Measurements from ENCODE around the gene ZSCAN5B. TPM values are rescaled to one million over a fixed set of nuclear protein-coding genes. Genes with fewer than 3 reads are reported as not detected.
A peak's percentile ranks its signal among the peaks of the same experiment; 100 is the strongest.

The ZSCAN5B gene
- polyA plus RNA-seq, 1 donor, result not detected

DNA sequence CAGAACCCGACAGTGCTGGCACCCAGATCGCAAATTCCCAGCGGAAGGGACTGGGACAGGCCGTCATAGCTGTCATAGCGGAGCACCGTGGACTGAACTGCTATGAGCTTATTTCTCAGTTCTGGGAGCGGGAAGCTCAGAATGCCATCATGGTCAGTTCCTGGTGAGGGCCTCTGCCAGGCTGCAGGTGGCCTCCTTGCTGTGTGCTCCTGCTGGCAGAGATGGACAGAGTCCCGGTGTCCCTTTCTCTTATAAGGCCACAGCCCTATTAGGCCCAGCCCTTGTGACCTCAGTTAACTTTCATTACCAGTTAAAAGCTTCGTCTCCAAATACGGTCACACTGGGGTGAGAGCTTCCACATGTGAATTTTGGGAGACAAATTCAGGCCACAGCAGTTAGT lies 51.9 kb downstream of the ZSCAN5B start:
- no peak for DNase-seq (ENCODE audit: low read depth)

DNA sequence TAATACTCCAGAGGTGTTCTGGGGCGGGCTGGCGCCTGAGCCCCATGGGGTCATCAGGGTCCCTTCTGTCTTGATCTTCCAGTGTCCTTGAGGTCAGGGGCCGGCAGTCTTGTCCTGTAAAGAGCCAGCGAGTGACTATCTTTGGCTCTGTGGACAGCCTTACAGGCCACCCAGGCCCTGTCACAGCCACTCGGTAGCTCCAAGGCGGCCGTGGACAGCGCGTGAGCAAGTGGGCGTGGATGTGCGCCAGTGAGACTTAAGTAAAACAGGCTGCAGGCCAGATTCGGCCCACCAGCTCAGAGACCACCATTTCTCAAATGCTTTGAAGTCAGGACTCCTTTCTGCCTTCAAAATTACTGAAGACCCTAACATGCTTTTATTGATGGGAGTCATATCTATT lies 52.8 kb downstream of the ZSCAN5B start:
- DNase-seq (ENCODE audit: low read depth), result no peak

DNA sequence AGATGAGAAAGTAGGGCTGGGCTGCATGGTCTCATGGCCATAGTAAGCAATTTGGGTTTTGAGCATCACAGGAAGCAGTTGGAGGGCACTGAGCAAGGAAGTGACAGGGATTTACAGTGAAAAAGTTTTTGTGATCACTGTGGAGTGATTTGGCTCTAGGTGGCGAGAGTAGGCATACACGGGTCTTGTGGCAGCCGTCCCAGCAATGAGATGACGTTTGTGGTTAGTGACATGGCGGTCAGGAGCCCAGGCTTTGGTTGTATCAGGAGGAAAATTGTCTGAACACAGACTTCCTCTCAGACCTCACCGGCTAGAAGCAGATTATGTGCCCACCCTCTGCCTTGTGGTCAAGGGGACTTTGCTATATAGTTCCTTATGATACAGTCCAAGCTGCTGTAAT lies 53.2 kb downstream of the ZSCAN5B start:
- no peak for DNase-seq (ENCODE audit: low read depth)

DNA sequence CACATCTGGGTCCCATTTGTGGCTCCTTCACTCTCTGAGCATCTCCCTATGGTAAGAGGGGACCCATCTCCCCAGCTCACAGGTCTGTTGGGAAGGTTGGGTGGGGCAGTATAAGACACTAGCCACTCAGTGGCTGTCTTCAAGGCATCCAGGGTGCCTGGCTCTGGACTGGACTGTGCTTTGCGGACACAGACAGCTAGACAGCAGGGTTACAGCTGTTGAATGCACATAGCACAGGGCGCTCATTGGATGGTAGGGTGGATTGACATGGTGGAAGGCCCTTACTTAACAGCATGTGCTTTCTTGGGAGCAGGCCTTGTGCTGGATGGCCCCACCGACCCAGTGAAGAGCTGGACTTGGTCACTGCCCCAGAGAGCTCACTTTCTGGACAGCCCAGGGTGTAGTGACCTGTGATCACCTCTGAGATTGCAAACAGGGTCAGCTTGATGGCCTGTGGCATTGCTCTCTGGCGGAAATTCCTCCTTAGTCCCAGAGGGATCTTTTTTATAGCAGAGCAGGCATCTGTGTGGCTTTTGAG lies 54.6 kb downstream of the ZSCAN5B start:
- no peak for DNase-seq (ENCODE audit: low read depth)

DNA sequence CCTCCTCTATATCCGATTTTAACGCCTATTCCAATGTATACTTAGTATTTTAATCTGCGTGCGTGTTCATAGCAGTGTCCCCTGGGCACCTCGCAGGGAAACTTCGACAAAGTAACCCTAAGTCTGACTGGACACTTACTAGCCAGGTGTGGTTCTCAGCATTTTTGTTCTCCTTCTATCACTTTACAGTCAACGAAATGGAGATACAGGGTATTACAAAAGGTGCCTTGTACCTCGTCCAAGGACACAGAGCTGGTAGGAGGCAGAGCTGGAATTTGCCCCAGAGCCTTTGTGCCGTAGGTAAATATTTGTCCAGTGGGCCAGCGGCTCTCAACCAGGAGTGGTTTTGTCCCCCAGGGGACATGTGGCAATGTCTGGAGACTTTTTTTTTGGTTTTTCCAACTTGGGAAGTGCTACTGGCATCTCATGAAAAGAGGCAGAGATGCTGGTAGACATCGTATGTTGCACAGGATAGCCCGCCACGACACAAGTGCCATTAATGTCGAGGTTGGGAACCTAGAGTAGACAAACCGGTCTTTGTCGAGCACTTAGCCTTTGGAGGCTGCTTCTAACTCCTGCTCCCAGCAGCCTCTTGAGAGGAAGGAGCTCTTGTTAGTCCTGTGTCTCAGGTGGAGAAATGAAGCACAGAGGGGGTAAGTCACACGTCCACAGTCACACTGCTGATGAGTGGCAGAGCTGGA lies 55.3 kb downstream of the ZSCAN5B start:
- DNase-seq (ENCODE audit: low read depth), result no peak

DNA sequence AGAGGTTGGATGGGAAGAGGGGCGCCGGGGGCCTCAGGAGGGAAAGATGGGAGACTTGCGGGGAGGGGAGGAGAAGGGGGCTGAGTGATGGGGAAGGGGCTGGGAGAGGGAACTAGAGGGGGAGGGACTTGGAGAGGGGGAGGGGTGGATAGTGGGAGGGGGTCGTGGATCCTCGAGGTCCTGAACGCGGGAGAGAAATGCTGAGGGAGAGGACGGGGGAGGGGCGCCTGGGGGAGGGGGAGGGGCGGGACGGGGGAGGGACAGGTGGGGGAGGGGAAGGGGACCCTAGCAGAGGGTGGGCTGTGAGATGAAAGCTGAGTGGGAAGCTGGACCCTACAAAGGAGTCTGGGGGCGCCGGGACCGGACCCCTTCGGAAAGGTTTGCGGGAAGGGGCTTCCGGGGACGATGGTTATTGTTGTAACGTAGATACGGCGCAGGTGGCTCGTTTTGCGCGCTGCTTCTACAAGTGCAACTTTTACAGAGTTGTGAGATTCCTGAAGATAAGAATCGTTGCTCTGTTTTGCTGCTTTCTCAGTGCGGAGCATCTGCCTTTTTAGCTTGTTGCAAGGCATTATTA lies 56.1 kb downstream of the ZSCAN5B start:
- no peak for DNase-seq (ENCODE audit: low read depth)

DNA sequence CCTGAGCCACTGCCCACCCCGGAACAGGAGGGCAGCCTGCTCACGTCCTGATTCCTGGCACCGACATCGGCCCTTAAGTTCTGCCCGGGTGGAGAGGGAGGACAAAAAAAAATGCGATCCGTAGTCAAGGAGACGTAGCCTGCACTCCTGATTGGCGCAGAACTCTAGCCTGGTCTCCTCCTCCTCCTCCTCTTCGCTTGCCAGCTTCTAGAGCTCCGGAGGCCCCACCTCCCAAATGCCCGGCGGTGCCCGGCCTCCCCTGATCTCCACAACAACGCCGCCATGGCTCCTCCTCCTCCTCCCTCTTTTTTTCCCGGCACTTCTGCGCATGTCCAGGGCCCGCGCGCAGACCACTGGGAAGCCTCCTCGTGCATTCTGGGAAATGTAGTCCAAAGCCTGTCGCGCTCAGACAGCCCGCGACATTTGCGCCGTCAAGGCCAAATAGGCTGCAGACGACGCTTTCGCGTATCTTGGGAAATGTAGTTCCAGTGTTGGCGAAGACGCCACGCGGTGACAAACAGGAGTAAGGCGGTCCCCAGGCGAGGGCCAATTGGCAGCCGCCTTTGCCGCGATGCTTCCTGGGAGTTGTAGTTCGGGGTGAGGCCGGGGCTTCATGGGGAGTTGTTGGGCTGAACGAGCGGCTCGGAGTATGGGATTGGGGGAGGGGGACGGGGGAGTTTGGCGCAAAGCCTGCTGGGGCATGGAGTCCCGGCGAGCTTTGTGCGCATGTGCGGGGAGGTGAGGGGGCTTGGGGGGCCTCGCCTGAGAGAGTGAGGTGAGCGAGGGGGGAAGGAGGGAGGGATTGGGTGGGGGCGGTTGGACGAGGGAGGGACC lies 56.8 kb downstream of the ZSCAN5B start, which contains the start of gene ZNF444:
TSS of gene ZNF444 (plus strand) at position 705 of the 834 bp plus-strand sequence. CDS start 5,625 bp downstream, outside the sequence.
- peak; percentile 97 for DNase-seq (ENCODE audit: low read depth)

DNA sequence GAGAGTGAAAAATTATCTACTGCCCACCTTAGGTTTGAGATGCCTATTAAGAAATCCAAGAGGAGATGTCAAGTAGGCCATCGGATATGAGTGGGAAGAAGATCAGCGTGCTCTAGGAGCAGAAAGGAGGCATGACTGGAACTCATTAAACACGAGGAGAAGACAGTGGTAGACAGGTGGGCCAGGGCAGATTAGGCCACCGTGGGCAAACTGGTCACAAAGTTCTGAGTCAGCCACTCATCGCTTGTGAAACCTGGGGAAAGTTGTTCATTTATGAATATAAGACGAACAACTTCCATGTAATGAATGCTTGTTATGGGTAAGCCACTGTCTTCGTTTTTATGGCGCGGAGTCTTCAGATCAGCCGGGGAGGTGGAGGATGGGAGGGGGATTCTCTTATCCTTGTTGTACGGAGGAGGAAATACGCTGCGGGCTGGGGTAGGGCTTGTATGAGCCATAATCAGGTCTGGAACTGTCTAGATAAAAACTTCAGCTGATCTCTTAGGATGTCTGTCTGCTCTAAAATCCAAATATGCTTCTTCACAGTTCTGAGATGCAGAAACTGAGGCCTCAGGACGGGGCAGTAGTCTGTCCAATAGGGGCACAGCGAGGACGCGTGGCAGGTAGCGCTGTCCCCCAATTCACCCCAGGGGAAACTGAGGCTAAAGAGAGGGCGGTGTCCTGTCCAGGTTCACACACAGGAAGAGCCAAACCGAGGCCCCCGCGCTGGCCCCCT lies 57.6 kb downstream of the ZSCAN5B start:
- DNase-seq (ENCODE audit: low read depth), result no peak

Other genes with a start within 250 kb of the ZSCAN5B start
- not detected for gene NLRP8, start 250.0 kb downstream of the ZSCAN5B start, polyA plus RNA-seq (ENCODE audit: insufficient read length)
- gene NLRP5, start 211.0 kb downstream of the ZSCAN5B start, polyA plus RNA-seq (ENCODE audit: insufficient read length), result not detected
- 27.9 TPM for gene ZNF787, start 76.5 kb downstream of the ZSCAN5B start, polyA plus RNA-seq (ENCODE audit: insufficient read length)
- gene ZNF444, start 56.5 kb downstream of the ZSCAN5B start, polyA plus RNA-seq (ENCODE audit: insufficient read length), result 18.6 TPM
- gene GALP, start 21.8 kb downstream of the ZSCAN5B start, polyA plus RNA-seq (ENCODE audit: insufficient read length), result not detected
- not detected for gene ZSCAN5C, start 4.5 kb upstream of the ZSCAN5B start, polyA plus RNA-seq (ENCODE audit: insufficient read length)
- gene EDDM13, start 75.0 kb upstream of the ZSCAN5B start, polyA plus RNA-seq (ENCODE audit: insufficient read length), result 1.8 TPM
- 6.0 TPM for gene ZSCAN5A, start 117.1 kb upstream of the ZSCAN5B start, polyA plus RNA-seq (ENCODE audit: insufficient read length)
- 6.9 TPM for gene ZNF582, start 195.8 kb upstream of the ZSCAN5B start, polyA plus RNA-seq (ENCODE audit: insufficient read length)
- 6.2 TPM for gene ZNF583, start 206.5 kb upstream of the ZSCAN5B start, polyA plus RNA-seq (ENCODE audit: insufficient read length)

All from forelimb muscle (tissue), 1 donor.